ENCODE data around the gene MYNN. TPM values are rescaled to one million over a fixed set of nuclear protein-coding genes. Genes with fewer than 3 reads are reported as not detected.

The MYNN gene
- 10 to 100 TPM; 13.8 to 16.0 TPM for total RNA-seq

GRCh38 chr3:169772897-169773816, at the start of gene MYNN:
Gene MYNN (plus strand): TSS chr3:169773396. CDS start chr3:169774296, 900 bp downstream.

DNA sequence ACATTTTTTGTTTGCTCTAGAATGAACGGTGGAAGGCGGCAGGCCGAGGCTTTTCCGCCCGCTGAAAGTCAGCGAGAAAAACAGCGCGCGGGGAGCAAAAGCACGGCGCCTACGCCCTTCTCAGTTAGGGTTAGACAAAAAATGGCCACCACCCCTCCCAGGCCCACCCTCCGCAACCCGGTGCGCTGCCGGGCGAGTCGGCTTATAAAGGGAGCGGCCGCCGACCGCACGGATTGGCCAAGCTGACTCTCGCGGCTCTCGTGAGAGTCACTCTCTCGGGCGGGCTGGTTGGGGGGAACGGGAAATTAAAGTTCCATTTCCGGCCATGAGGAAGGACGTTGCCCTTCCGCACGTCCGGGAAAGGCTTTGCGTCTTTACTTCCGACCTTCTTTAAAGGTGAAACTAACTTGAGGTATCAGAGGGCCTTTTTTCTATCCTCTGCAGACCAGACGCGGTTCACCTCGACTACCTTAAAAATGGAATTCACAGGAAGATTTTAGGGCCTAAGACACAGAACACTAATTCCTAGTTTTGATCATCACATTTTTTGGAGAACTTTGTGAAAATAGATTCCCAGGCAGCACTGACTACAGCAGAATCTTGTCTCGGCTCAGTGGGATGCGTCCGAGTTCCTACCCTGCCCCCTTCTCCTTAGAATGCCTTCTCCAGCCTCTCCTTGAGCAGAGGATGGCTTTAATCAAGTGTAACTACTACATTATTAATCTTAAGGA, 8.1 kb upstream of the MYNN start, which contains the start of gene TERC:
Gene TERC (minus strand): TSS at position 179 of the 731 bp plus-strand sequence.

GRCh38 chr3:169769287-169770181, 3.7 kb upstream of the MYNN start, which contains the start of gene ACTRT3:
Gene ACTRT3 (minus strand): TSS chr3:169769561. CDS start chr3:169769520, 41 bp downstream.

DNA sequence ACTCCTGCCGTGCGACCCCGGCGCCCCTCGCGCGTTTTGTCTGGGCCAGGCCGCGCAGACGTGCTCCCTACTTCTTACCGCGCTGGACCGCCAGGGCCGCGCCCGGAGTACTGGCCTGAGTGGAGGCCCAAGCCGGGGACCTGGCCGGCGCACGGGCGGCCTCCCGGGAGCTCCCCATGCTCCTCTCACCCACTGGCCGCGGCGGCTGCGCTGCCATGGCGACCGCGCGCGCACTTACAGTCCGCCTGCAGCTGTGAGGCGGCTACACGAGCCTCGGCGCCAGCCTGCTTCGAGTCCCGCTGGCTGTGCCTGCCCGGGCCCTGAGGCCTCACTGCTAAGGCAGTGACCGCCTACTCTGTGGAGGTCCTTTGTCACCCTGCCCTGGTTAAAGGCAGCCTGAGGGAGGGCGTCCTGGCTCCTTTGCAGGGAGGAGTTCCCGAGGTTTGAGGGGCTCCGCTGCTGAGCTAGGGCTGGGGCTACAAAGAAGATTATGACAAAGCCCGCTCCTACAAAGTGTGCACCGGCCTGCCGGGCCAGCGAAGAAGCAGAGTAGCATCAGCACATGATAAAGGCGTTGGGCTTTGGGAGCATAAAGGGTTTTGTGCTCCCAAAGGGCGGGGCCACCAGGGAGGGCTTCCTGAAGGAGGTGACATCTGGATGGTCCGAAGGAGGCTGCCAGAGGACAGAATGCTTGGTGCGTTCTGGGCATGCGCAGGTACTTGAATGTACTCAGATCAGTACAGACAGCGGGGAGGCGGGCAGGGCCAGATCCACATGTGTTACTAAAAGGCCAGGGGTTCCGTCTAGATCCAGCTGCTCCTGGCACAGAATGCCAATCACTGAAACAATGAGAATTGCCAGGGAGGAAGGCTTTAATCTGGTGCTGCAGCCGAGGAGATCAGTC, 39.4 kb downstream of the MYNN start, which contains the start of the genes LRRC34 and LRRIQ4:
Gene LRRC34 (minus strand): TSS at position 573 of the 904 bp plus-strand sequence. CDS start 356 bp downstream, at position 217.
Gene LRRIQ4 (plus strand): TSS at position 539 of the 904 bp plus-strand sequence. CDS start 9,052 bp downstream, outside the sequence.

Other genes starting within 250 kb of the MYNN start
- gene MECOM, start 109.7 kb upstream of the MYNN start, total RNA-seq = under 1 TPM in 1 of 2 donors, not detected in 1; under 0.01 TPM
- 100 to 1,000 TPM; 722 to 737 TPM for gene TERC, start 8.3 kb upstream of the MYNN start, total RNA-seq
- 1 to 10 TPM; 3.7 to 3.8 TPM for gene ACTRT3, start 3.8 kb upstream of the MYNN start, total RNA-seq
- under 1 TPM; under 0.01 TPM for gene LRRIQ4, start 39.5 kb downstream of the MYNN start, total RNA-seq
- 1 to 10 TPM; 5.2 to 8.7 TPM for gene LRRC34, start 39.5 kb downstream of the MYNN start, total RNA-seq
- gene LRRC31, start 96.5 kb downstream of the MYNN start, total RNA-seq = not detected
- not detected for gene SAMD7, start 138.2 kb downstream of the MYNN start, total RNA-seq
- 10 to 100 TPM; 21.0 to 23.4 TPM for gene SEC62, start 193.4 kb downstream of the MYNN start, total RNA-seq